HepG2 (cell line): ENCODE data around the gene OTOP3. TPM values are rescaled to one million over a fixed set of nuclear protein-coding genes. Genes with fewer than 3 reads are reported as not detected.

Experiments
- ATAC-seq: fragments of 200-7000 bp; cut with Tn5 transposase; 3 replicates; pipeline ENCODE4 v1.9.1; 2020; ENCODE audit warnings: mild to moderate bottlenecking, moderate library complexity
- BruUV-seq: library from RNA; stranded (reverse); fragments of 400-500 nt; replicated peaks from 2 replicates; lab custom pipeline; 2021; lab: Mats Ljungman, UMichigan
- CTCF ChIA-PET: fragments of 300-600 bp; formaldehyde crosslinking; extraction: SDS; loops from one replicate; lab custom pipeline; 2021; ENCODE audit warnings: low total read pairs, inconsistent platforms, low intra/inter-chr PET ratio; lab: Yijun Ruan, JAX
- POLR2A ChIA-PET: fragments of 350-600 bp; sonication (Branson Sonifier 250); formaldehyde crosslinking; loops from one replicate; lab custom pipeline; 2020; ENCODE audit warnings: antibody characterized with exemption, inconsistent platforms; lab: Yijun Ruan, JAX
- DNase-seq: peaks from one replicate; pipeline ENCODE4 v3.0.0-alpha.2; 2015; ENCODE audit warnings: low spot score
- FAIRE-seq: peaks from 3 replicates; lab custom pipeline; 2011; peaks lifted over from hg19 to GRCh38; lab: Jason Lieb, UNC
- H2AFZ ChIP-seq: one replicate; pipeline ENCODE4 v1.6.1; 2011; ENCODE audit warnings: low read length, inconsistent platforms
- H3K27ac ChIP-seq: fragments of 300-600 bp; 3 replicates; pipeline ENCODE4 v1.8.0; 2011; ENCODE audit warnings: mixed run types, mild to moderate bottlenecking, mixed read lengths, low read length, inconsistent platforms; ENCODE audit not compliant: insufficient read depth; ENCODE audit errors: extremely low read length
- H3K27me3 ChIP-seq, 2 experiments: fragments of 200-600 bp in 1 of 2; 2 replicates in 1 of 2; 3 replicates in 1 of 2; pipeline versions ENCODE4 v1.6.0 to v1.8.0; 2011; ENCODE audit warnings: low read length in 2 of 2, mild to moderate bottlenecking in 2 of 2, moderate library complexity in 2 of 2, inconsistent platforms in 1 of 2; ENCODE audit not compliant: insufficient read depth in 2 of 2, control insufficient read depth in 1 of 2
- H3K36me3 ChIP-seq, 2 experiments: fragments of 200-600 bp in 1 of 2; replicated peaks in 1 of 2; 2 replicates in 1 of 2; 3 replicates in 1 of 2; pipeline versions ENCODE4 v1.5.1 to v1.8.0; 2011; ENCODE audit warnings: low read length in 2 of 2, inconsistent platforms in 1 of 2; ENCODE audit not compliant: insufficient read depth in 2 of 2, control insufficient read depth in 1 of 2
- H3K4me1 ChIP-seq: 2 replicates; pipeline ENCODE4 v1.5.1; 2012; ENCODE audit warnings: low read length, inconsistent platforms; ENCODE audit not compliant: insufficient read depth
- H3K4me2 ChIP-seq: 2 replicates; pipeline ENCODE4 v1.6.0; 2011; ENCODE audit warnings: low read depth, low read length, inconsistent platforms
- H3K4me3 ChIP-seq, 3 experiments: fragments of 200-600 bp in 1 of 3; sonication (generic), shearing (Covaris generic) in 1 of 3; replicated peaks in 1 of 3; 2 replicates each; pipeline ENCODE4 v1.5.1; 2011 to 2016; ENCODE audit warnings: low read length in 3 of 3, inconsistent platforms in 2 of 3, low read depth in 2 of 3, mild to moderate bottlenecking in 2 of 3, control low read depth in 1 of 3, mixed read lengths in 1 of 3; ENCODE audit not compliant: insufficient read depth in 1 of 3
- H3K79me2 ChIP-seq: one replicate; pipeline ENCODE4 v1.6.1; 2011; ENCODE audit warnings: low read length, inconsistent platforms; ENCODE audit not compliant: insufficient read depth
- H3K9ac ChIP-seq: 2 replicates; pipeline ENCODE4 v1.6.0; 2011; ENCODE audit warnings: mild to moderate bottlenecking, low read depth, low read length, inconsistent platforms; ENCODE audit not compliant: insufficient read depth
- H3K9me3 ChIP-seq: 2 replicates; pipeline ENCODE4 v1.5.1; 2012; ENCODE audit warnings: mild to moderate bottlenecking, low read length
- H4K20me1 ChIP-seq: 2 replicates; pipeline ENCODE4 v1.6.0; 2011; ENCODE audit warnings: inconsistent platforms, mild to moderate bottlenecking, low read length, moderate library complexity; ENCODE audit not compliant: insufficient read depth
- ELK4 ChIP-seq: sonication (generic); formaldehyde crosslinking; IDR thresholded peaks from 2 replicates; pipeline ENCODE4 v1.9.0; 2021; ENCODE audit warnings: missing genetic modification reagents, borderline replicate concordance
- HDAC2 ChIP-seq: sonication (generic); formaldehyde crosslinking; IDR thresholded peaks from 2 replicates; pipeline ENCODE4 v1.4.0; 2020; ENCODE audit warnings: missing genetic modification reagents
- MTA3 ChIP-seq: sonication (generic); formaldehyde crosslinking; IDR thresholded peaks from 2 replicates; pipeline ENCODE4 v1.4.0; 2020; ENCODE audit warnings: missing genetic modification reagents
- NR2F2 ChIP-seq: IDR thresholded peaks from 2 replicates; pipeline ENCODE4 v1.6.1; 2012; ENCODE audit warnings: low read depth, inconsistent platforms, borderline replicate concordance
- ZFP36L2 ChIP-seq: sonication (generic); formaldehyde crosslinking; IDR thresholded peaks from 2 replicates; pipeline ENCODE4 v1.4.0; 2020; ENCODE audit warnings: missing genetic modification reagents
- ZNF629 ChIP-seq: sonication (generic); formaldehyde crosslinking; conservative IDR thresholded peaks from 2 replicates; pipeline ENCODE4 v1.5.0; 2020; ENCODE audit warnings: missing genetic modification reagents
- WGBS: methylation state at CpG from one replicate; pipeline ENCODE4 v1.1.6; 2017; ENCODE audit warnings: low lambda C conversion rate; 5-methylcytosine and 5-hydroxymethylcytosine counted together
- in situ Hi-C: cut with HindIII; loops from 2 replicates; pipeline ENCODE4 v1.10.0; 2017; ENCODE audit warnings: low pct_unique_long_range_greater_than_20kb; ENCODE audit not compliant: extremely low pct_ligation_motif_present
- intact Hi-C: fragments of 100-400 bp; cut with micrococcal nuclease; formaldehyde crosslinking; loops from one replicate; pipeline ENCODE4 v1.10.0; 2022; ENCODE audit not compliant: unreplicated experiment
- polyA plus RNA-seq, 8 experiments: library from polyadenylated mRNA; depleted of rRNA in 3 of 8; stranded (reverse) in 7 of 8; unstranded in 1 of 8; fragments of >200 nt; fragmentation: Illumina TruSeq in 4 of 8; extraction: Trizol in 4 of 8; gene quantifications; 2 replicates each; pipeline versions ENCODE4 v1.2.1 to v1.2.3, GENCODE V29; 2011 to 2016; ENCODE audit warnings: low read depth in 4 of 8, missing spikeins in 1 of 8, mixed read lengths in 1 of 8; ENCODE audit not compliant: insufficient read depth in 1 of 8
- total RNA-seq, 5 experiments: library from RNA; depleted of rRNA; stranded (reverse); fragments of >200 nt; fragmentation: Illumina TruSeq; extraction: Trizol; gene quantifications; 2 replicates each; pipeline ENCODE4 v1.2.3, GENCODE V29; 2016; ENCODE audit warnings: low read depth in 1 of 5

The OTOP3 gene
- total and polyA plus RNA-seq, 2 of the 13 experiments (the other 11 are each of a cell fraction or from before 2014, with no cell fraction given) = not detected

- H4K20me1 ChIP-seq = no peaks in the 10 kb centered on the region
- ChIA-PET CTCF (no interaction called here), POLR2A (no interaction called here)
- intact Hi-C loops = no loop called here
- H3K4me3 ChIP-seq = no peak overlapping the region
- ATAC-seq (no peak), FAIRE-seq (no peak), DNase-seq (no peak)
- H3K79me2 ChIP-seq = no peaks in the 10 kb centered on the region
- H3K9me3 ChIP-seq = no peaks in the 10 kb centered on the region
- in situ Hi-C loops = loop anchor here (5.0 kb wide), 2 partner anchors 33 to 153 kb away; partner anchors contain the start of genes OTOP2 and USH1G
- no peak overlapping the region for H3K9ac ChIP-seq
- no peak overlapping the region for H3K4me2 ChIP-seq
- H3K27me3 ChIP-seq = peaks cover 6 to 30% of the 10 kb centered on the region in 2 experiments; a peak in 4 of 5 replicates
- H3K27ac ChIP-seq = no peak overlapping the region
- BruUV-seq = no TSS peak
- TF ChIP-seq HDAC2 (CRISPR knock-in tag) = no peak
- no peak for TF ChIP-seq MTA3
- TF ChIP-seq ZNF629 (CRISPR knock-in tag) = no peak
- TF ChIP-seq ELK4 (CRISPR knock-in tag) = no peak
- TF ChIP-seq ZFP36L2 (CRISPR knock-in tag) = no peak
- H2AFZ ChIP-seq = no peak overlapping the region
- H3K4me1 ChIP-seq = peaks cover 10% of the 10 kb centered on the region
- WGBS = 33% methylated on average over 13 of the region's 13 CpGs
- H3K36me3 ChIP-seq = no peaks in the 10 kb centered on the region
These were observed 19.1 kb downstream of the OTOP3 start for GRCh38 chr17:74954665-74955421.

- no TSS peak for BruUV-seq
- FAIRE-seq (no peak), ATAC-seq (no peak), DNase-seq (no peak)
- Histone ChIP-seq H3K36me3 (no peaks in the 10 kb centered on the region), H3K27ac (no peak overlapping the region), H3K9me3 (no peaks in the 10 kb centered on the region), H3K9ac (no peak overlapping the region), H3K4me1 (peaks cover 17% of the 10 kb centered on the region), H3K79me2 (no peaks in the 10 kb centered on the region), H4K20me1 (no peaks in the 10 kb centered on the region), H2AFZ (no peak overlapping the region), H3K4me2 (no peak overlapping the region), H3K4me3 (no peak overlapping the region), H3K27me3 (peaks cover 2 to 18% of the 10 kb centered on the region in 2 experiments; a peak in 4 of 5 replicates)
- TF ChIP-seq ZNF629 (CRISPR knock-in tag) (peak; percentile 67), NR2F2 (no peak)
- in situ Hi-C loops (loop anchor here (5.0 kb wide), 1 partner anchor 34 kb away; the partner anchor contains the start of genes OTOP2 and USH1G), intact Hi-C loops (no loop called here)
- ChIA-PET CTCF (no interaction called here), POLR2A (interaction anchor here (1.2 kb wide), 1 partner anchor 56 kb away, joined by 4 read pairs; the partner anchor contains the start of gene MRPL58)
- 0% methylated on average over 4 of the region's 4 CpGs for WGBS
These were observed 20.4 kb downstream of the OTOP3 start for GRCh38 chr17:74956093-74956492.
